Spleen (tissue), 11 donors: ENCODE data around the gene GSN. TPM values are rescaled to one million over a fixed set of nuclear protein-coding genes. Genes with fewer than 3 reads are reported as not detected.

Experiments used
- DNase-seq: peaks from one replicate; pipeline ENCODE4 v3.0.0-alpha.2; 2020
- H3K27ac ChIP-seq, 8 donors: fragments of 200-600 bp; sonication (generic) in 7 of 8; 1 replicate in 4 of 8; 2 replicates in 4 of 8; pipeline versions ENCODE4 v1.5.0 to v1.8.0; 2016 to 2021; ENCODE audit warnings: inconsistent platforms in 4 of 8, mild to moderate bottlenecking in 4 of 8, moderate library complexity in 1 of 8
- H3K27me3 ChIP-seq, 7 donors: fragments of 200-600 bp; sonication (generic) in 6 of 7; replicated peaks in 1 of 7; 1 replicate in 4 of 7; 2 replicates in 3 of 7; pipeline versions ENCODE4 v1.5.0 to v1.8.0; 2016 to 2021; ENCODE audit warnings: inconsistent platforms in 3 of 7, mild to moderate bottlenecking in 1 of 7
- H3K36me3 ChIP-seq, 6 donors: fragments of 200-600 bp; sonication (generic) in 5 of 6; 1 replicate in 4 of 6; 2 replicates in 2 of 6; pipeline versions ENCODE4 v1.5.0 to v1.8.0; 2016 to 2021; ENCODE audit warnings: inconsistent platforms in 2 of 6
- H3K4me1 ChIP-seq, 6 donors: fragments of 200-600 bp; sonication (generic) in 5 of 6; 1 replicate in 3 of 6; 2 replicates in 3 of 6; pipeline versions ENCODE4 v1.5.0 to v1.8.0; 2016 to 2021; ENCODE audit warnings: inconsistent platforms in 3 of 6
- H3K4me3 ChIP-seq, 8 donors: fragments of 200-600 bp; sonication (generic) in 7 of 8; 1 replicate in 4 of 8; 2 replicates in 4 of 8; pipeline versions ENCODE4 v1.5.0 to v1.8.0; 2016 to 2021; ENCODE audit warnings: inconsistent platforms in 4 of 8, mild to moderate bottlenecking in 4 of 8, moderate library complexity in 2 of 8
- H3K9me3 ChIP-seq, 8 donors: fragments of 200-600 bp; sonication (generic) in 7 of 8; 1 replicate in 4 of 8; 2 replicates in 4 of 8; pipeline versions ENCODE4 v1.5.0 to v1.8.0; 2016 to 2021; ENCODE audit warnings: inconsistent platforms in 4 of 8
- POLR2A ChIP-seq, 3 donors: fragments of 450-650 bp; IDR thresholded peaks; one replicate each; pipeline ENCODE4 v1.5.1; 2017; ENCODE audit warnings: antibody characterized with exemption in 3 of 3, mild to moderate bottlenecking in 1 of 3
- POLR2AphosphoS5 ChIP-seq, 3 donors: sonication (generic); formaldehyde crosslinking; IDR thresholded peaks; one replicate each; pipeline ENCODE4 v1.5.1; 2017; ENCODE audit warnings: antibody characterized with exemption in 3 of 3
- WGBS, 5 donors: extraction: QIAGEN DNeasy Blood & Tissue Kit in 3 of 5; methylation state at CpG; one replicate each; pipeline versions ENCODE4 v1.1.5 to v1.1.7; 2013 to 2018; 5-methylcytosine and 5-hydroxymethylcytosine counted together
- intact Hi-C: fragments of 100-400 bp; cut with DNase I; formaldehyde crosslinking; loops from one replicate; pipeline ENCODE4 v1.15.0; 2023; ENCODE audit warnings: low total_unique reads
- polyA plus RNA-seq, 3 donors: library from polyadenylated mRNA; stranded (reverse); fragments of 200-250 nt; gene quantifications; one replicate each; pipeline ENCODE4 v1.2.1, GENCODE V29; 2013
- total RNA-seq, 7 donors: library from RNA; depleted of rRNA in 3 of 7; stranded (reverse); fragments of >200 nt in 3 of 7; fragmentation: NEBNext Ultra II Directional in 4 of 7; extraction: Animal tissue kit (Norgen Biotek cat#: 25700) in 4 of 7; gene quantifications; one replicate each; pipeline versions ENCODE4 v1.1.0 to v1.2.1, GENCODE V29; 2016 to 2021
- TF ChIP-seq, protein P1 (sequence below), 11 experiments: fragments of 200-600 bp in 7 of 11; fragments of 450-650 bp in 4 of 11; sonication (generic) in 4 of 11; IDR thresholded peaks in 8 of 11; conservative IDR thresholded peaks in 3 of 11; 1 replicate in 7 of 11; 2 replicates in 4 of 11; pipeline versions ENCODE4 v1.4.0 to v1.8.0; 2016 to 2021; ENCODE audit warnings: antibody characterized with exemption in 11 of 11, inconsistent platforms in 4 of 11, mild to moderate bottlenecking in 1 of 11
- donor health status: healthy with polysubstance abuse.
- donor health status: DM: no; HTN: no; CAD: no; lungs with moderate emphysema.
- donor health status: DM: no; HTN: no; CAD: no.
- donor health status: Bipolar disorder and iron deficiency.
- donor health status: healthy.
- donor health status: DM: no; HTN: no; CAD: no.
- donor health status: DM: yes; HTN: yes; CAD: no.

Gene GSN
- total and polyA plus RNA-seq, 10 donors: 115 to 432 (median 227) TPM

GRCh38 chr9:121326130-121326838 is 58.3 kb downstream of the GSN start:
- Histone ChIP-seq H3K4me3 (no peak overlapping the region), H3K27ac (peak overlapping the region; percentile 70 to 88 (median 84)), H3K4me1 (peaks cover 0 to 86% (median 33%) of the 10 kb centered on the region in 6 donors), H3K27me3 (no peaks in the 10 kb centered on the region), H3K9me3 (no peaks in the 10 kb centered on the region), H3K36me3 (peaks cover 0 to 100% (median 68%) of the 10 kb centered on the region in 6 donors)
- intact Hi-C loops: loop anchor here (10.0 kb wide), 1 partner anchor 49 kb away; the partner anchor contains the start of gene STOM
- 80 to 84% (median 81%) methylated on average over 14 to 19 of the region's 19 CpGs for WGBS, 5 donors
- TF ChIP-seq, protein P1, sequence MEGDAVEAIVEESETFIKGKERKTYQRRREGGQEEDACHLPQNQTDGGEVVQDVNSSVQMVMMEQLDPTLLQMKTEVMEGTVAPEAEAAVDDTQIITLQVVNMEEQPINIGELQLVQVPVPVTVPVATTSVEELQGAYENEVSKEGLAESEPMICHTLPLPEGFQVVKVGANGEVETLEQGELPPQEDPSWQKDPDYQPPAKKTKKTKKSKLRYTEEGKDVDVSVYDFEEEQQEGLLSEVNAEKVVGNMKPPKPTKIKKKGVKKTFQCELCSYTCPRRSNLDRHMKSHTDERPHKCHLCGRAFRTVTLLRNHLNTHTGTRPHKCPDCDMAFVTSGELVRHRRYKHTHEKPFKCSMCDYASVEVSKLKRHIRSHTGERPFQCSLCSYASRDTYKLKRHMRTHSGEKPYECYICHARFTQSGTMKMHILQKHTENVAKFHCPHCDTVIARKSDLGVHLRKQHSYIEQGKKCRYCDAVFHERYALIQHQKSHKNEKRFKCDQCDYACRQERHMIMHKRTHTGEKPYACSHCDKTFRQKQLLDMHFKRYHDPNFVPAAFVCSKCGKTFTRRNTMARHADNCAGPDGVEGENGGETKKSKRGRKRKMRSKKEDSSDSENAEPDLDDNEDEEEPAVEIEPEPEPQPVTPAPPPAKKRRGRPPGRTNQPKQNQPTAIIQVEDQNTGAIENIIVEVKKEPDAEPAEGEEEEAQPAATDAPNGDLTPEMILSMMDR (IDR thresholded peaks at IDR 0.05 in 8 of 11, conservative IDR thresholded peaks at IDR 0.05 in 3 of 11): no peak
- TF ChIP-seq POLR2A (IDR thresholded peaks at IDR 0.05): peak in 1 of 3 donors; percentile 14
- peak; percentile 84 to 88 (median 87) for TF ChIP-seq POLR2AphosphoS5 (IDR thresholded peaks at IDR 0.05)
- peak; percentile 88 for DNase-seq

DNA sequence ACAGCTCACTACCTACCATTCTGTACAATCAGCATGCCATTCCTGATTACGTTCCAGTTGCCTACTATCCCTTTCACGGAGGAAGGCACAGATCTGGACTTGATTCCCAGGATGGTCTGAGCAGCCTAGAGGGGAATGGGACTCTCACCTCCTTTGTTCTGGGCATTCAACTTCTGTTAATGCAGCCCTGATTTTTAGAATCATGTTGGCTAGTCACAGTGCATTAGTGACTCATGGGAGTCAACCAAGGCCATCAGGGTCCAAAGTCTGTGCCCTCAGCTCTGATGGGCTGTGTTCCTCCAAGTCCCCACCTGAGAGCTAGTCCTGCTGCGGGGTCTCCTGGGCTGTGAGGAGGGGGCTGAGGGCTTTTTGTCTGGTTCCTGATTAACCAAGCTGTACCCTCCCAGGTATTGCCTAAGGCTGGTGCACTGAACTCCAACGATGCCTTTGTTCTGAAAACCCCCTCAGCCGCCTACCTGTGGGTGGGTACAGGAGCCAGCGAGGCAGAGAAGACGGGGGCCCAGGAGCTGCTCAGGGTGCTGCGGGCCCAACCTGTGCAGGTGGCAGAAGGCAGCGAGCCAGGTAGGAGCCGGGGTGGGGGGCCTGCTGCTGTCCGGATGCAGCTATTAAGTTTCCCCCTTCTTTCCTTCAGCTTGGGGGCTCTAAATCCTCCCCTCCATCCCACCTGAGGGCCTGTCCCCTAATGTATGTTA is 59.1 kb downstream of the GSN start:
- peak overlapping the region in 7 of 8 donors; percentile 73 to 88 (median 85) for H3K27ac ChIP-seq
- peak overlapping the region in 1 of 8 donors; percentile 11 for H3K4me3 ChIP-seq
- TF ChIP-seq POLR2A (IDR thresholded peaks at IDR 0.05) (no peak), POLR2AphosphoS5 (IDR thresholded peaks at IDR 0.05) (no peak)
- TF ChIP-seq, protein P1 (IDR thresholded peaks at IDR 0.05 in 8 of 11, conservative IDR thresholded peaks at IDR 0.05 in 3 of 11): no peak

GRCh38 chr9:121328476-121328875 is 60.5 kb downstream of the GSN start:
- intact Hi-C loops: loop anchor here (10.0 kb wide), 1 partner anchor 46 kb away; the partner anchor contains the start of gene STOM
- WGBS, 5 donors: 75 to 82% (median 79%) methylated on average over 7 to 8 of the region's 8 CpGs
- Histone ChIP-seq H3K27me3 (no peaks in the 10 kb centered on the region), H3K36me3 (peaks cover 0 to 100% (median 71%) of the 10 kb centered on the region in 6 donors), H3K9me3 (no peaks in the 10 kb centered on the region), H3K4me1 (peaks cover 0 to 86% (median 30%) of the 10 kb centered on the region in 6 donors), H3K4me3 (no peak overlapping the region), H3K27ac (peak overlapping the region in 6 of 8 donors; percentile 36 to 88 (median 74))
- TF ChIP-seq, protein P1 (IDR thresholded peaks at IDR 0.05 in 8 of 11, conservative IDR thresholded peaks at IDR 0.05 in 3 of 11): no peak
- TF ChIP-seq POLR2A (IDR thresholded peaks at IDR 0.05) (no peak), POLR2AphosphoS5 (IDR thresholded peaks at IDR 0.05) (no peak)
- DNase-seq: no peak

More for the DNA sequence above, 59.1 kb downstream of the GSN start:
- no peak for DNase-seq
- intact Hi-C loops: loop anchor here (10.0 kb wide), 1 partner anchor 48 kb away; the partner anchor contains the start of gene STOM
- 83 to 99% (median 93%) methylated on average over 11 of the region's 11 CpGs for WGBS, 5 donors
- peaks cover 0 to 86% (median 36%) of the 10 kb centered on the region in 6 donors for H3K4me1 ChIP-seq
- H3K9me3 ChIP-seq: no peaks in the 10 kb centered on the region
- no peaks in the 10 kb centered on the region for H3K27me3 ChIP-seq
- H3K36me3 ChIP-seq: peaks cover 0 to 100% (median 68%) of the 10 kb centered on the region in 6 donors
